GM19240 (cell line): ENCODE data around the gene PRKAA1.

Experiments used
- DNase-seq: peaks from one replicate; pipeline ENCODE4 v3.0.0; 2011; ENCODE audit warnings: low spot score; ENCODE audit not compliant: insufficient read length

Gene PRKAA1

DNA sequence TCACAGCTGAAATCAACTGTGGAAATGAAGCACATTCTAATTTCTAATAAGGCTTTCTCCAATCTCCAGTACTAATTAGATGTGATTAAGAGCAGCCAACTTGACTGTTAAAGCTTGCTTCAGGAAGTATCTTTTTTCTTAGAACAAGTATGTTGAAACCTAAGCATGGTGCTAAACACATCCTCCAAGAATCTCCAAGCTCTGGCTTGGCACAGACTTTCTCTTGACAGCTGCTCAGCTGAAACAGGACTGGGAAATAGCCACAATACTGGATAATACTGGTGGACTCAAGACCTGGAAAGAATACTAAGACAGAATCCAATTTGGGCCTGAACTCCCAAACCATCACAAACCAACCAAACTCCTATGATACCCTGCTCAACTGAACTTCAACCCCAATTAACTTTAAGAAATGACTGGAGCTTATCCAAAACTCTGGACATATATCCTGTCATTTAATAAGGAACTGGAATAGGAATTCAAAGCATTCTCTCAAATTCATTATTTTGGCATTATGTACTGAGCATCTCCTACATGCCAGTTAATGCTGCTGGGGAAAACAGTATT is 16.2 kb downstream of the PRKAA1 start:
- DNase-seq = no peak

DNA sequence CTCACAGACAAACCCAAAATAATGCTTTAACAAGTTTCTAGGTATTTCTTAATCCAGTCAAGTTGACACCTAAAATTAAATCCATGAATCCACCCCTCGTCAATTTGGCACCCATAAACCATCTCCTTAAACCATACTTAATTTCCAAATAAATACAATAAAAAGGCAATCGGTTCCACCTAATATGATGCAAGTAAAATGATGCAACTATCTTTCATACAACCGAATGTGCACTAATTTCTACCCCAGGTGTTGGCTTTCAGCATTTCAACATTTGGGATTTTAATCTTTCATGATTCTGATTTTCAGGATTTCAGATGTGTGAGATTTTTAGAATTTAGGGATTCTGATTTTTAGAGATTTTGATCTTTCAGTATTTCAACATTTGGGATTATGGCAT is 17.3 kb downstream of the PRKAA1 start:
- DNase-seq = no peak

DNA sequence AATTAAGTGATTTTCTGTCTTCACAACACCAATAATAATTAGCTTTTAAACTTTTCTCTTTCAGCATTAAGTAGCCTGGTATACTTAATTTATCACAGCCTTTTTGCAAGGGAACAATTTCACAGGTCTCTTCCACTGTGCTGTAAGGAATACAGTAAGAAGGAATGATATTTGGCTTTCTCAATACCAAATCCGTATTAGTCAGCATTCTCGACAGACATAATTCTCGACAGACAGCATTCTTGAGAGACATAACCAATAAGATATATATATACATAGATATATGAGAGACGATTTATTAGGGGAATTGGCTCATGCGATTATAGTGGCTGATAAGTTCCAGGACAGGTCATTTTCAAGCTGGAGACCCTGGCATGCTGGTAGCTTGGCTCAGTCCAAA is 18.0 kb downstream of the PRKAA1 start:
- DNase-seq = no peak

DNA sequence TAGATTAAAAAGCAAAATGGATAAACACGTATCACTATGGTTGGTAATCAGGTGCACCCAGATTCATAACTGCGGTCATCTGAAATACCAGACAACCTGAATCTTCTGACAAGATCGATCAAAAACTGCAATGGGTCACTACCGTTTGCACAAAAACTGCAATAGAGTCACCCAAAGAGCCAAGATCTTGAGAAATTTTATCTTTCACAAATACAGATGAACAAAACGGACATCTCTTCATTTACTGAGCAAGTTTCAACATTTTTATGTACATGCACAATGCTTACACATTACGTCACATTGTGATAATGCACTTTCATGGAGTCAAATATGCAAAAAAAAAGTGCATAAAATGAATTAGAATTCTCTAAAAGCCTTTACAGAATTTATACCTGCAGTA is 18.6 kb downstream of the PRKAA1 start:
- DNase-seq = no peak

DNA sequence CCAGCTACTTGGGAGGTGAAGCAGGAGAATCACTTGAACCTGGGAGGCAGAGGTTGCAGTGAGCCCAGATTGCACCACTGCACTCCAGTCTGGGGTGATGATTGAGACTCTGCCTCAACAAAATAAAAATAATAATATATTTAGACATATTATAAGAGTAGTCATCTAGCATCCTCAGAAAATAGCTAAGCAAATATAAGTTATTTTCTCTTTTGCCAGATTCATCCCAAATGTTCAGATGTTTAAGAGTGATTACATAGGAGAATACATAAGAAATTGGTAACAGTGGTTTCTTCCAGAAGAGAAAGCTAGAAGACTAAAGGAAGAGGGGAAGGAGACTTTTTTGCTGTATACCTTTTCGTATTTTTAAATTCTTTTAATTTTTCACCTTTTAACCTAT is 20.0 kb downstream of the PRKAA1 start:
- DNase-seq = no peak

DNA sequence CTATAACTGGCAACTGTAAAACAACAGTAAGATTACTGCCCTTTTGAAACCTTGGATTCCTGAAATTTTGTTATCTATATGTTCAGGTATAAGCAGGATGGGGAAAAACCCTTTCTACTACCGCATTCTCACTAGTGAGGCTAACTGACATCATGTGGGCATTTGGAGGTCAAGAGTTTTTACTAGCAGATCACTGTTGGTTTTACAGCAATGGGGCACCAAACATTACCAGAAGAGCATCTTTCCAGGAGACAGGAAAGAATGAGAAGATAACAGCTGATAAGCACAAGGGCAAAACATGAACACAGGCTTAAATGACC is 21.6 kb downstream of the PRKAA1 start:
- no peak for DNase-seq

DNA sequence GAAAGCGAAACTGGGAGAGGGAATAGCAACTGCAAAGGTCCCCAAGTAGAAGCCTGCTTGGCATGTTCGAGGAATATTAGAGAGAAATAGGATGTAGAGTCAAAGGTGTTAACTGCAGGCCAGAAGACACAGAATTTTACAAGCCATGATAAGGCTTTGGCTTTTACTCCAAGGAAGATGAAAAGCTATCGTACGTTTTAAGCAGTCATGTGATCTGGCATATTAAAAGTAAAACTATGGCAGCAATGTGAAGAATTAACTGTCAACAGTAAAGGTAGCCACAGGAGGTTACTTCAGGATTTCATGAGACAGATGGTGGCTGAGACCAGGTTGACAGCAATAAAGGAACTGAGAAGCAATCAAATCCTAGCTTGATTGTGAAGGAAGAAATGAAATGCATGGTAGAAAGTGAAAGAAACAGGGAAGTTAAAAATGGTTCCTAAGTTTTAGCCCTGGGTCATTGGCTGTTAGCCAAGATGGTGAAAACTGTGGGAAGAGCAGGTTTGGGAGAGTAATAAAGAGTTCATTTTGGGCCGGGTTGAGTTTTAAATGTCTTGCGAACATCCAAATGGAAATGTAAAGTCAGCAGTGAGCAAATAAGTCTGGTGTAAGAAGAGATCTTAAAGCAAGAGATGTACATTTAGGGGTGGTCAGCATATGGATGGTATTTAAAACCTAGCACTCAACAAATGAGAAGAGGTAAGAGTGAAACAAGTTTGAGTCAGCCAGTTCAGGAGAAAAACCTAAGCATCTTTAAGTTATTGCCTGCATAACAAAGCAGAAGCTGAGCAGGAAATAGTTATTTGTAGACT is 22.1 kb downstream of the PRKAA1 start:
- DNase-seq = no peak

DNA sequence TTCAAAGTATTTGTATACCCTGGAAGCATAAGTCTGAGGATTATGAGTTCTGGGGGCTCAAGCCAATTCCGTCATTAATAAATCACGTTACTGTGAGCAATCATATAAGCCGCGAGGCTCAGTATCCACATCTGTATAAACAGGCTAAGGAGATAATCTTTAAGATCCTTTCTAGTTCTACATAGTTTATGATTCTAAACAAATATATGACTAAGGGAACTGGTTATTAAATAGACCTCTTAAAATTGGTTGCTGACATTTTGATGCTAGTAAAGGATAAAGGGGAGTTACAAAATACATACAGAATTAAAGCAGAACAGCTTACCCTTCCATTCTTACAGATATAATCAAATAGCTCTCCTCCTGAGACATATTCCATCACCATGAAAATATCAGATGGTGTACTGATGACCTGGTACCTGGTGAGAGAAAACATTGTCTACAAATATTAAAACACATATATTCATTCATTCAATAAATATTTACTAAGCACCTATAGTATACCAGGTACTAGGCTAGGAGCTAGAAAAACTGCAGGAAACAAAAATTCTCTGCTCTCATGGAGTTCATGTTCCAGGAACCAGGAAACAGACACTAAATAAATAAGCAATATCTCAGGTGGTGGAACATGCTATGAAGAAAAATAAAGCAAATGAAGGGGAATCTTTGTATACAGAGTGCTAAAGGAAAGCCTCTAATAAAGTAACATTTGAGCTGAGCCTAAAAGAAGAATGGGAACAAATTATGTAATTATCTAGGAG is 22.9 kb downstream of the PRKAA1 start:
- DNase-seq = no peak

DNA sequence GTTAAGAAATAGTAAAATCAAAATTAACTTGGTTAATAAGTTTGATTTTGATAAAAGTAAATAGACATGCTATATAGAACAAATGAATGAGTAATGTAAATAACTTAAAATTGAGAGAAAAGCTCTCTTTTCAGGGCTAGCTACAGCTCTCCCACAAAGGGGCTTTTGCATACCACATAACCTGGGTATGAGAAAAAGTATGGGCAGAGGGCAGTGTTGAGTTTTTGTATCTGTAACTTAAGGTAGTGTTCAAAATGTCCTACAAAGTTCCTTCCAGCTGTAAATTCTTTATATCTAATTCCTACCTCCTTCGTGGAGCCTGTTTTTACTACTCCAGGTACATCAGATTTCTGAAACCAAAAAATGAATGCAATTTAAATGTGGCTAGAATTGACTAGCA is 23.6 kb downstream of the PRKAA1 start:
- no peak for DNase-seq

DNA sequence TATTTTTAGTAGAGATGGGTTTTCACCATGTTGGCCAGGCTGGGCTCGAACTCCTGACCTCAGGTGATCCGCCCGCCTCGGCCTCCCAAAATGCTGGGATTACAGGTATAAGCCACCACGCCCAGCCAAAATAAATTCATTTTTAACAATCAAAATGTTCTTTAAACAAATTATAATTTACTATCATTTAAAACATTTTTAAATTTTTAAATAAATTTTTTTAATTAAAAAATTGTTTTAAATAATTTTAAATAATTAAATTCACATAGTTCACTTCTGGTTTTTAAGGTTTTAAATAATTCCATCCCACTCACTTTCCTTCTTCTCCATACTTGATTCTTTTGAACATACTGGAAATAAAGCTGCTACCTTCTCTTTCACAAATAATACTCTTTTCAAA is 27.4 kb downstream of the PRKAA1 start:
- DNase-seq = no peak

DNA sequence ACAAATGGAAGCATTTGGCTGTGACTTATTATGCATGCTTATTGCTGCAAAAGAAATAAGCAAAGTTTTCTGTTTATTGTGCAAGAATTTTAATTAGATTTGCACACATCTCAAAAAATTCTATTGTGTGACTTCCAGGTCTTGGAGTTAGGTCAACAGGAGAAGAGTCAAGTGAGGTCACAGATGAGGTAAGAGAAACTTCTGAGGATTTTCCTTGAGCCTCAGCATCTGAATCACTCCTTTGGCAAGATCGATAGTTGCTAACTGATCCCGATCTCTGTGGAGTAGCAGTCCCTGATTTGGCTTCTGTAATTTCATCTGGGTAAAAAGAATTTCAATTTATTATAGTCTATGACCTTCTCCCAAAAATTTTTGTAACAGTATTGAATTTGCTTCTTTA is 35.5 kb downstream of the PRKAA1 start:
- DNase-seq = no peak

DNA sequence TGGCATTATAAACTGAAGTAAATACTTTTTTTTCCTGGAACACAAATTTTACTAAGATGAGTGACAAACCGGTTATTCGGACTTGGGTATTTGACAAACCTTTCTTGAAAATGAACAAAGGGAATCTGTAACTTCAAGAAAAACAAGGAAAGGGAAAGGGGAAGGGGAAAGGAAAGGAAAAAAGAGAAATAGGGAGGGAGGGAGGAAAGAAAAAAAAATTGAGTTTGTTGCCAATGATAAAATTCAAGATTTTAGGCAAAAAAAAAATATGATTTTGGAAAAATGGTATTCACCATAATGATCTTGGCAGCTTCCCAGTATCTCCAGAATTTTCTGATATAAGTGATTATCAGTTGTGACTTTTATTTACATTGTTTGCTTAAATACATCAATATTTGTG is 40.8 kb downstream of the PRKAA1 start:
- no peak for DNase-seq

DNA sequence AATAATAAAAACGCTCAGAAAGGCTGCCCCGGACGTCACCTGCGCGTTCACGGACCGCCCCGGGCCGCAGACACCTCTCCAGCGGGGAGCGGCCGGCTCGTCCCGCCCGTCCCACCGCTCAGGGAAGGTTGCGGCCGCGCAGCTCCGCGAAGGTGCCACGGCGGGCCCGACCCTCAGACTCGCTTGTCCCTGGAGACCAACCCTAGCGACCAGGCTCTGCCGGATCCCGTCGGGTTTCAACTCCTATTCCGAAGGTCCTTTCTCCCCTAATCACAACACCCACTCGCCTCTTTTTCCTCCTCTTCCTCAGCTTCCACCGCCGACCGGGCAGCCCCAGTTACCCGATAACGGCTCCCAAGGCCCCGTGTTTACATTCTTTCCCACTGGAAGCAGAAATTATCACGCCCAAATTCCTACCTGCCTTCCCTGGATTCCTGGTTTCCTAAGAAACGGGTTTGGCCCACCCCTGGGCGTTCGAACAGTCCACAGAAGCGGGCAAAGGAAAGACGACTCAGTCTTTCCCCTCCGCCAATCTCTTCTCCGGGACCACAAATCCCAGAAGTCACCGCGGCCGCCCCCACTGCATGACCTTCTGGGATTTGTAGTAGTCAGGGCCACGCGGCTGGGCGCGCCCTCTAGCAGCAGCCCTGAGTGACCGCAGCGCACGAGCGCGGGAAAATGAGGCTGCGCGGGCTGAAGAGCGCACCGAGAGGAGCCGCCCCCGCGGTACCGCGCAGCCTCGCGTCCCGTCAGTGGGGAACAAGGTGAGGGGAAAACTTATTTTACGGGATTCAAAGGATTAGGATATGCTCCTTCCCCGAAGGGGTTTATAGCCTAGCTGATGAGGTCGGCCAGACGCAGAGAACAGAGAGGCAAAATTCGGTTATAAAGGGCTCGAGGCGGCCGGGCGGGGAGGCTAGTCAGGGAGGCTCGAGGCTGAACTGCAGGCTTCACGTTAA is 42.5 kb downstream of the PRKAA1 start, which contains the start of gene TTC33:
Gene TTC33 (minus strand): TSS at position 555 of the 959 bp plus-strand sequence. CDS start 8,943 bp downstream, outside the sequence.
- DNase-seq = peak; percentile 64

DNA sequence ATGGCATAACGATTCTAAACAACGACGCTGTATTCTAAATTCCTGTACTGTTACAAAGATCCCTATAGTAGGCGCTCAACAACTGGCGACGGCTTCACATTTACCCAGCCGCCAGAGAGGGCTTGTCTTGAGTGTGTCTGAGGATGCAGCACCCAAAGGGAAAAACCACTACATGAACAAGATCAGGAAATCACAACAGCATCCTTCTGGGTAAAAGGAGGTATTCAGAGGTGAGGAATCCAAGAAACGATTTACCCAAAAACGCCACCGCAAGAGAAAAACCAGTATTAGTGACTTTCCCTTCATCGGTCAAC is 43.1 kb downstream of the PRKAA1 start:
- DNase-seq = no peak

DNA sequence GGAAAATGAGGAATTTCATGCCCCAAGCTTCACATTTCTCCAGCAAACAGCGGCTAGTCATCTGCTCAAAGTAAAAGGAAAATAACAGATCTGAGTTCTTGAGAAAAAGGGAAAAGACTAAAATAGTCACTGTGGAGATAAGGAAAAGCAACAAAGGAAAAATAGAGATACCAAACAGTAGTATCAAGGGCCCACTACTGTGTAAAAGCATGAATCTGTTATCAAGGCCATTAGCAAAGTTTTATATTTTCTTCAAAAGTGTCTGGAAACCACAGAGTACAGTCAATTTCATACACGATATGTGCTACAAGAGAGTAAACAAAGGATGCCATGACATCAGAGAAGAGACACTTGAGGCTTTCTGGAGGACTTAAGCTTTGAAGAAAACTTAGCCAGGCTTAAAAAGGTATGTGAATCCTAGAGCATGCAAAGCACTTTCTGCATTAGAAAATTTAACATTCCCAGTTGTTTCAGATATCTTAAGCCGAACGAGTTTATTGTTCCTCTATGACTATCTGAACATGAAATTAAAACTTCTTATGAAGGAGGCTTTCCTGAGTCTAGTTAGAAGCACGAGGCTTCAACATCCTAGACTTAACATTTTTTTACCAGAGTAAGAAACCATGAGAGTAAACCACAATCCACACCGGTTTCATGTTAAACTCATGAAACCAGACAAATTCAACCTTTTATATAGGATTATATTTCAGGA is 43.6 kb downstream of the PRKAA1 start:
- no peak for DNase-seq

DNA sequence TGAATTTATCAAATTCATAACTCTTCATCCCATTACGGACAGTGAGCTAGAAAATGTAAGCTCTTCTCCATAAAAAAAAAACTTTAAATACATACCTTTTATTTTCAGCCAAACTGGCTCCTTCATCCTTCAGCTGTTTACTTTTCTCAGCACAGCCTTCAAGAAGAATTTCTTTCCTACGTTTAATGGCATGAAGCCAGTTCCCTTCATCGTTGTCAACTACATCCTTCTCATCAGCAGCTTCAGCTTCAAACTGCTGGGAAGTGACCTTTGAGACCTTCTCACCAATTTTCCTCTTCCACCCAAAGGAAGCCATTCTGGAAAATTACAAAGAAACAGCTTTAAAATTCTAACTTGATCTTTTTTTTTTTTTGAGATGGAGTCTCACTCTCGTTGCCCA is 51.5 kb downstream of the PRKAA1 start:
- no peak for DNase-seq

DNA sequence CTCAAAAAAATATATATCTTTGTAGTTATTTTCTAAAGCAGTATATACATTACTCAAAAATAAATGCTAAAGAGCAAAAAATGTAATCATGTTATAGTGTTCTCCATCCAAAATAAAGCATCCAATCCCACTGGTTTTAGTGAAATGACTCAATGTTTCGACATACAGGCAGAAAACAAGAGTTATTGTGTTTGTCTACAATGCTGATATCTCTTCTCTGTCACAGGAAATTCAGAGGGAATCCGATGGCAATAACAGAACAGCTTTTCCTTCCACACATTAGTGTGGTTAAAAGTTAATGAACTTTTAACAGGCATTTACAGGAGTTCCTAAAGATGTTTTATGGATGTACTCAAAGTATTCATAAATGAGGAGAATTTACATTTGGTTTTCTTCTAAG is 54.4 kb downstream of the PRKAA1 start:
- no peak for DNase-seq

DNA sequence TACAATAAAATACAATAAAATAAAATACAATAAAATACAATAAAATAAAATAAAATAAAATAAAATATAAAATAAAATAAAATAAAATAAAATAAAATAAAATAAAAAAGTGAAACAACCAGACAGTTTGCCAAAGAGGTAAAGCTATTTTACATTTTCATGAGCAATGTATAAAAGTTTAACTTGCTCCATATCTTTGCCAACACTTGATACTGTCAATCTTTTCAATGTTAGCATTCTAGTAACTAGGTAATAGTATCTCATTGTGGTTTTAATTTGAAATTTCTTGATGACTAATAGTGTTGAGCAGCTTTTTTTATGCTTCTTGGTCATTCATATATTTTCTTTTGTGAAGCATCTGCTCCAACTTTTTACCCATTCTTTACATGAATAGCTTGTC is 59.7 kb downstream of the PRKAA1 start:
- DNase-seq = no peak

DNA sequence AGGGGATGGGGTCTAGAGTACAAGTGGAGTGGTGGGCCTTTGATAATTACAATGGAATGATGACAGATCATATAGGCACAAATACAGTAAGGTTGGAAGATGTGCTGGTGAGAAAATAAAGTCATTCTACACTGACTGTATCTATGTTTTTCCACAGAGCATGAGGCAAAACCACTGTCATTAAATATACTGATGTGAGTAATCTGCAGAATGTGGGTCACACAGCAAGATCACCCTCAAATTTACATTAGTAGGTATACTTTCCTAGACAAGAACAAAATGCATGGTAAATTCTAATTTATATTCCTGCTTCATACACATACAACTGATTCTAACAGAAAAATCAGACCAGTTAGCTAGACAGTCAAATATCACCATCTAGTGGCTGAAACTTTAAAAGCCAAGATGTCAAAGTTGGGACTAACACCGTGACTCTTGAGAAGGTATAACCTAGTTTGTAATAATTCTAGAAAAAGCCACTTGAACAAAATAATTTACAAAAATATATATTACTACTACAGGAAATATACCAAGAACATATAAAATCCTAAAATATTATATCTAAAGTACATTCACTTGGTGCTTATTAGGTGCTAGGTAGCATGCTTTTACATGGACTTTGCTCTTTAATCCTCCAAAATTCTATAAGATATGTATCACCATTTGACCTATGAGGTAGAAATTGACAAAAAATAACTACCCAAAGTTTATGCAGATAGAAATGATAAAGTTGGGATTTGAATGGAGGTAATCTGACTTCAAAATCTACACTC is 61.9 kb downstream of the PRKAA1 start:
- DNase-seq = no peak

DNA sequence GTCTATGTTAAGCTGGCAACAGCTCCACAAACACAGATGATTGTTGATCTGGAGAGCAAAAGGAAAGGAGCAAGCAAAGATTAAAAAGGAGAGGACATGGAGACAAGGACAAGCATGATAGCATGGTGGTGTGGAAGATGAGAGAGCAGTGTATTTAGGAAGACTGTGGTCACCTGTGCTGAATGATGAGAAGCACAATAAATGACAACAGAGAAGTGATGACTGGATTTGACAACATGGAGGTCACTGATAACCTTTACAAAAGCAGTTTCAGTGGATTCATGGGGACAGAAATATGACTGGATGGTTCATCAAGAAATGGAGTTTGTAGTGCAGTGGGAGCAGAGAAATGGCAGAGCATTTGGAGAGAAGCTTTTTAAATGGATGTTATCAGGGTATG is 62.6 kb downstream of the PRKAA1 start:
- DNase-seq = no peak
